Measurements from ENCODE around the gene RBM20.
"Not testable (repeated sequence)": the region's sequence is repeated elsewhere in the genome, so short reads cannot be mapped to it uniquely, and the experiment has no call there.

Gene RBM20

DNA sequence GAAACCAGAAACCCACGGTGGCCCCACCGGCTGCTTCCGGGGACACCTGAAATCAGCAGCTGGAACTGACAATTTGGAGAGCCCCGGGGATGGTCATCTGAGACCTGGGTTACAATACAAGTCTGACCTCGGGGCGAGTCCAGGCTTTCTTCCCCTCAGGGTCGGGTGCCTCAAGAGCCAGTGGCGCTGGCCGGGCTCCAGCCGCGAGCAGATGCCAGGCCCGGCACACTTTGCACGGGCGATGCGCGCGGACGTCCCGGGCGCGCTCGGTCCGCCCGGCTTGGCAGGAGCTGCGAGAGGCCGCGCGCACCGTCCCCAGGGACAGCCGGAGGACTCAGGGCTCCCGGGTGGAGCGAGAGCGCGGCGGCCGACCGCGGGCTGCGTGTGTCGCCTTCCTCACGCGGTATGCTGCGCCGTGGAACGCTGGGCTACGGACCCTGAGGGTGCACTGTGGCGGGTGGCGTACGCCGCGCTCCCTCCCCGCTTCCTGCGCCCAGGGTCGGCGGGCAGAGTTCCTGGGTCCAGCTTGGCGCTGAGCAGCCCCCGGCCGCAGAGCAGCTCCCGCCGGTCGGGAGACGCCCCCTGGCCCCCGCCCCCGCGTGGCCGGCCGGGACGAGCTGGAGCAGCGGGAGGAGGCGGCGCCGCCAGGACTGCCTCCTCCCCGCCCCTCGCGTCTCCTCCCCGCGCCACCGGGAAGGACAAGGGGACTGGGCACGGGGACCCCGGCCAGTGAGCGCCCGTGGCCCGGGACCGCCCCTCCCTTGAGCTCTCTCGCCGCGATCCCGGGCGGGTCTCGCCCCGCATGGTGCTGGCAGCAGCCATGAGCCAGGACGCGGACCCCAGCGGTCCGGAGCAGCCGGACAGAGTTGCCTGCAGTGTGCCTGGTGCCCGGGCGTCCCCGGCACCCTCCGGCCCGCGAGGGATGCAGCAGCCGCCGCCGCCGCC is at the start of gene RBM20:
TSS of gene RBM20 (plus strand) at position 684 of the 945 bp plus-strand sequence. CDS start at position 803, 119 bp downstream.
- DNase-seq, result no peak

DNA sequence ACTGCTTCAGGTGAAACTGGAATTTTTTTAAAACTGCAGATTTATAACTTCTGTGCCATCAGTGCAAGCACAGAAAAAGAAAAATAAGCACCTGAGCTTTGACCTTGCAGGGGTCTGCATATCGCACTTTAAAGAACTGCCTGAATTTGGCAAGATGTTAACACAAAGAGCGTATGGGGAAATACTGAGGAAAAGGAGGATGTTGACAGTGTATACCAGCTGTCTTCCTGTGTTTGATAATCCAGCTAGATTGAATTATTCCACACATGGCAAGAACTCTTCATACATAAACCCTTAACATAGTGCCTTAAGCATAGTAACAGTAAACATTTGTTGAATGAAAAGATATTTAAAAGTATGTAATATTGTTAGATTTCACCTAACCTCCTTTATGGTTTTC is 46.7 kb upstream of the RBM20 start:
- DNase-seq, result no peak

DNA sequence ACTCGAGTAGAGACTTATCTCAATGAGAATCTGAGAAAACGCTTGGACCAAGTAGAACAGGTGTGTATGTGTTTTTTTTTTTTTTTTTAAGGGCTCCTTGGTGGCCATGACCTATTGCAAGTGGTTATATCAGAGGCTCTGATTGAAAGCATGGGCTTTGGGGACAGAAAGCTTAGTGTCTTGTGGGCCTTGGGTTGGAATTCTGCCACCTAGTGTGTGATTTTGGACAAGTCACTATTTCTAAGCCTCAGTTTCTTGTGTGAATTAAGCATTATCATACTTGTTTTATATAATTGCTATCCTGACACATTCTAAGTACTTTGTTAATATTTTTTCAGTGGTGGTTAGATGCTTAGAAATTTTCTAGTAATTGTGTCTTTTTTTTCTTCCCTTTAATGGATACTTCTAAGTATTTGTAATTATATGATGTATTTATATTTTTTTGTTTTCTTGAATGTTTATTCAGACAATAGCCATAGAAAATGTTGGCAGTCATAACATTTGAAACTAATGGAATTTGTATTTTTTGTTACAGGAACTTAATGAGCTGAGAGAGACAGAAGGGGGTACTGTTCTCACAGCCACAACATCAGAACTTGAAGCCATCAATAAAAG is 43.5 kb upstream of the RBM20 start:
- DNase-seq, result peak; percentile 44

DNA sequence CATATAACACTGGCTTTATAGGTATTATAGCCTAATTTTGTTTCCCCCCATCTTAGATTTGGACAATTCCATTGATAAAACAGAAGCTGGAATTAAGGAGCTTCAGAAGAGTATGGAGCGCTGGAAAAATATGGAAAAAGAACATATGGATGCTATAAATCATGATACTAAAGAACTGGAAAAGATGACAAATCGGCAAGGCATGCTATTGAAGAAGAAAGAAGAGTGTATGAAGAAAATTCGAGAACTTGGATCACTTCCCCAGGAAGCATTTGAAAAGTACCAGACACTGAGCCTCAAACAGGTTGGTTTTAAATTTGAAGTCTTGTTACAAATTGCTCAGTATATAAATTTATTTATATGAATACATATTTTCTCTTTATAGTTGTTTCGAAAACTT is 42.6 kb upstream of the RBM20 start:
- DNase-seq, result no peak

DNA sequence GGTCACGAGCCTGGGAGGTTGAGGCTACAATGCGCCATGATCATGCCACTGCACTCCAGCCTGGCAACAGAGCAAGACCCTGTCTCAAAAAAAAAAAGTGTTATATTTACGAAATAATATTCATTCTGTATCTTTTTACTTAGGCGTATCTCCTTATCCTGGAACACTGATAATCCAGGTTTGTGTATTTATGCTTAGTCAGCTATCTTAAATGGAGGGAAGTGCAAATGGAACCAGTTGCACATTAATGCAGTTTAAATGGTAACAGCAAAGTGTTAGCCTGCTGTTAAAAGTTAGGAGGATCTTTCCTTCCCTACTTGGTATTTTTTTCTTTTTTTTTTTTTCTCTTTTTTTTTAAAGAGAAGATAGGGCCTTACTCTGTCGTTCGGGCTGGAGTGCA is 36.0 kb upstream of the RBM20 start:
- DNase-seq, result no peak

DNA sequence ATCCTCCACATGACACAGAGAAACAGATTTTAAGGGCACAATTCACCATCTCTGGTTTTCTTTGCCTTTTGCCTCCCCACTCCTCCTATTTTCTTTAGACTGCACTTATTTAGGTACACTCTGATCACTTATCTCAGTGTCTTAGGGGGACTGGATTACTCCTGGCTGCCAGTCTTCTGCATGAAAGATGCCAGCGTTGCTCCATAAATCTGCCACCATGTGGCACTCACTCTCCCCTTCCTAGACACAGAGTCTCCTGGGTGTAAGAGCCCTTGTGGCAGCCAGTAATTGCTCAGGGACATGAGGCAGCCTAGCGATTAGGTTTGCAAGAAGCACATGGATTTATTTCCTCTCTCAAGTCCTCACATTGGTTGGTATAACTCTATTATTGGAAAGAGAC is 34.5 kb upstream of the RBM20 start:
- DNase-seq, result no peak

DNA sequence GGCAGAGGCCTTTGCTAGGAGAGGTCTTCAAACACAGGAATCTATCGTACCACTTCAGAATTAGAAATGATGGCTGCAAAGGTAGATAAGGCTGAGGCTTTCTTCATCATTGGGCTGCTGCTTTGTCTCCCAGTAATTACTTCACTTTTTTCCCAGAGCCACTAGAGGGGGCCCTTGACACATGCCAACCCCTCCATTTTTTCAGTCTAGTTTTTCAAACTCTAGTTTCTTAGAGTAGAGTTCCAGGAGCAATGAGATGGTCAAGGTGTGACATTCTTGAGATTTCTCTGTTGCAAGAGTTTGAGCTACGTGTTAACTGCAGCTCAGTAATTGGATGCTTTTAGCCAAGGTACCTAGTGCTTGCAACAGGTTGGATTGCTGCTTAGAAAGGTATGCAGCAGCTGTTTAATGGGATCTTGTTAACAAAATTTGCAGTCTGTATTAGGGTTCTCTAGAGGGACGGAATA is 33.8 kb upstream of the RBM20 start:
- peak; percentile 62 for DNase-seq

DNA sequence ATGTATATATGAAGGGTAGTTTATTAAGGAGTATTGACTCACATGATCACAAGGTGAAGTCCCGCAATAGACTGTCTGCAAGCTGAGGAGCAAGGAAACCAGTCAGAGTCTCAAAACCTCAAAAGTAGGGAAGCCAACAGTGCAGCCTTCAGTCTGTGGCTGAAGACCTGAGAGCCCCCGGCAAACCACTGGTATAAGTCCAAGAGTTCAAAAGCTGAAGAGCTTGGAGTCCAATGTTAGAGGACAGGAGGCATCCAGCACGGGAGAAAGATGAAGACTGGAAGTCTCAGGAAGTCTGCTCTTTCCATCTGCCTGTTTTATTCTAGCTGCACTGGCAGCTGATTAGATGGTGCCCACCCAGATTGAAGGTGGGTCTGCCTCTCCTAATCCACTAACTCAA is 33.4 kb upstream of the RBM20 start:
- not testable (repeated sequence) for DNase-seq

DNA sequence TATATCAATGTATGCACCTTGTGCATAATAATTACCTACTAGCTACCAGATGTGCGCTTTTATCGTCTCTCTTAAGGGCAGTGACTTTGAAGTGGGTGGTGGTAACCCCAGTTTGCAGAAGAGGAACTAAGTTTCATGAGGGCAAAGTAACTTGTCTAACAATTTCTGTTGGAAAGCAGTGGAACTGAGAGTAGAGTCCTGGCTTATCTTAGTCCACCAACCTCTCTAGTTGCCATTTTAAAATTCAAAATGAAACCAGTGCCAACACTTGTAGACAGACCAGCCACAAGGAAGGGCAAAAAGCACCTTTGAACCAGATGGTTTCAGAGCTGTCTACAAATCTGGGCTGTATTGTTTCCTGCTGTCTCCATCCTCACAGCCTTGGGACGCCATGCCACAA is 32.0 kb upstream of the RBM20 start:
- DNase-seq, result no peak

DNA sequence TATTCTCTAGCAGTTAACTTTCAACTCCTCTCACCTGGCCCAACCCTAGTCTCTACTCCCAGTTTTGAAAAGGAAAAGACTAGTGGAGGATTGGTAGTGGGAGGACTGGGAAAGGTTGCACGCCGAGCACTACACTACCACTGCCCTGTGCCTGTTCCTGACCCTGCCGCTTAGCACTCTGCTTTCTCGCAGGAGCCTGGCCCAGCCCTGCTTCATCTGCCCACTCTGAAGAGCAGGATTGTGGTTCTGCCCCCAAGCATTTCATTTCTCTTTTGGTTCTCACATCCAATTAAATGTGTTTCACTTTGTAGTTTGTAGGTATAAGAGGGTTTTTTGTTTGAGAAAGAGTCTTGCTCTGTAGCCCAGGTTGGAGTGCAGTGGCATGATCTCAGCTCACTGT is 31.5 kb upstream of the RBM20 start:
- no peak for DNase-seq

DNA sequence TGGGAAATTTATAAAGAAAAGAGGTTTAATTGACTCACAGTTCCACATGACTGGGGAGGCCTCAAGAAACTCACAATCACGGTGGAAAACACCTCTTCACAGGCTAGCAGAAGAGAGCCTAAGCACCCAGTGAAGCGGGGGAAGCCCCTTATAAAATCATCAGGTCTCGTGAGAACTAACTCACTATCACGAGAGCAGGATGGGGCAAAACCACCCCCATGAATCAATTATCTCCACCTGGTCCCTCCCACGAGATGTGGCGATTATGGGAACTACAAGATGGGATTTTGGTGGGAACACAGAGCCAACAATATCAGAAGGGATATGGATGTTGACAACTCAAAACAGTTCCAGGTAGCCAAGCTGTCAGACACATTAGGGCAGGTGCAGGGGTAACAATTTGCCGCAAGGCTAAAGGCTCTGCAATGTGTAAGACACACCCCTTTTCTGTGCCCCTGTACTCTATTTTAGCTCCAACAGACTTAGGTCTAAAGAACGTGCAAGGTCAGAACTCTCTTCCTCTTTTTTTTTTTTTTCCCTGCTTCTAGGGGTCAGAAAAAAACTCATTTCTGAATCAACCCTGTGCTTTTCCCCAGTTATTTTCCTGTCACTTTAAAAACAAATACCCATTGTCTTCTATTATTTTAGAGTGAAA is 30.7 kb upstream of the RBM20 start:
- peak; percentile 58 for DNase-seq

DNA sequence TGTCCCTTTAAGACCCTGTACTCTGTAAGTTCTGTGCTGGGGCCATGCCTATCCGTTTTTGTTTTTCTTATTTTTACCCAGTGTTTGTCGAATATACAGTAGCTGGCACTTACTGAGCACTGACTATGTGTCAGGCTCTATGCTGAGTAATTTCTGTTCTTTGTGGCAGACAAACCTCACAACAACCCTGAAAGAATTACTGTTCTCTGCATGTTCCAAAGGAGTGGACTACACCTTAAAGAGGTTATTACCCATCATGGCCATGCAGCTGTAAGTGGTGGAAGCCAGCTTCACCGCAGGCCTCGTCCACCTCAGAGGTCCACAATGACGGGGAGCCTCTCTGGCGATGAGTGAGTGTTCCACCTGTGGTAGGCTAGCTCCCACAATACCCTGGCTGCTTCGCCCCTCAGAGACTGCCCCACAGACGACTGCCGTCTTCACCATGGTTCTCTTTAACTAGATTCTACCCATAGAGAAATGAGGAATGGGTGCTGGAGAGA is 30.1 kb upstream of the RBM20 start:
- no peak for DNase-seq

DNA sequence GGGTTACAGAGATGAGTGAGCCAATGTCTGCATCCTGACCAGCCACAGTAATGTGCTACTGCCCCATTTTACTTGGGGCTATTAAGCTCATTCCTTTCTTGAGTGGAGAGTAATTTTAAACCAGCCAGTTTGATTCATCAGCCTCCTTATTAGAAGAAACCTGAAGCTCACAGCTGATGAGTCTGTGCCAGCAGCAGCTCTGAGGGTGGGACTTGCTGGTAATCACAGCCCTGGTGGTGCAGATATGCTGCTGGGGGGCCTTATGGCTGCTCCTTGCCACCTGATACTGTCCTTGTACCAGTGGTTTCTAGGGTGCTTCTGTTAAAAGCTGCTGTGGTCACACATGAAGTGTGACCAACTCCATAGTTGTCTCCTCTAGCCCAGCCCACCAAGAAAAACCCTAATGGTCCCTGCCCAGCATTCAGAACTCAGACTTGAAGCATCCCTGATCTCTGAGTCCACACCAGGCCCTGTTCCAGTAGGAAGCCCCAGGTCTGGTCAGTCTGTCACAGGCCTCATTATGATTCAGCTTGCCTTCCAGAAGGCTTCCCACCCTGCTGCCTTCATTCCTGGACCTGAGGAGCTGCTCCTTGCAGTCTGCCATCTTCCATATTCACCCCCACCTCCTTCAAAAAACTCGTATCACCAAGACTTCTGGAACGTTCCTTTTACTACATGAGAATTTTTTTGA is 28.9 kb upstream of the RBM20 start:
- no peak for DNase-seq

DNA sequence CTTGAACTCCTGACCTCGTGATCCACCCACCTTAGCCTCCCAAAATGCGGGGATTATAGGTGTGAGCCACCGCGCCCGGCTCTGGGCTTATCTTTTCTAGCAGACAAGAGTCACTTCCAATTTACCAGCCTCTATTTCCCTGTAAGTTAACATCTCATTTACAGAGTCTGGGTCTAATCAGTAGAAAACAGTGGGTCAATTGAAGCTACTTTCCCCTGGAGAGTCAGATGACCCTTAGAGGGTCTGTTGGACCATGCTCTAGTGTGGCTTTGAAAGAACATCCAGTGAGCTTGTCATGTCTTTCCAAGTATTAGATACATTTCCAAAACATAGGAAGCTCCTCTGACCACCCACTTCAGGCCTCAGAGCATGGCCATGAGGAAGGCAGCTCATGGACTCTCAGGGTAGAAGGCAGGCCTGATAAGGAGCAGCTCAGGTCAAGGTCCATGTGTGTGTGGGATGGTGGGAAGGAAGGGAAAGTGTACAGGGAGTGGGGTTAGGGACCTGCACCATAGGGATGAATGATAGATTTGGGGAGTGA is 27.6 kb upstream of the RBM20 start:
- DNase-seq, result no peak

DNA sequence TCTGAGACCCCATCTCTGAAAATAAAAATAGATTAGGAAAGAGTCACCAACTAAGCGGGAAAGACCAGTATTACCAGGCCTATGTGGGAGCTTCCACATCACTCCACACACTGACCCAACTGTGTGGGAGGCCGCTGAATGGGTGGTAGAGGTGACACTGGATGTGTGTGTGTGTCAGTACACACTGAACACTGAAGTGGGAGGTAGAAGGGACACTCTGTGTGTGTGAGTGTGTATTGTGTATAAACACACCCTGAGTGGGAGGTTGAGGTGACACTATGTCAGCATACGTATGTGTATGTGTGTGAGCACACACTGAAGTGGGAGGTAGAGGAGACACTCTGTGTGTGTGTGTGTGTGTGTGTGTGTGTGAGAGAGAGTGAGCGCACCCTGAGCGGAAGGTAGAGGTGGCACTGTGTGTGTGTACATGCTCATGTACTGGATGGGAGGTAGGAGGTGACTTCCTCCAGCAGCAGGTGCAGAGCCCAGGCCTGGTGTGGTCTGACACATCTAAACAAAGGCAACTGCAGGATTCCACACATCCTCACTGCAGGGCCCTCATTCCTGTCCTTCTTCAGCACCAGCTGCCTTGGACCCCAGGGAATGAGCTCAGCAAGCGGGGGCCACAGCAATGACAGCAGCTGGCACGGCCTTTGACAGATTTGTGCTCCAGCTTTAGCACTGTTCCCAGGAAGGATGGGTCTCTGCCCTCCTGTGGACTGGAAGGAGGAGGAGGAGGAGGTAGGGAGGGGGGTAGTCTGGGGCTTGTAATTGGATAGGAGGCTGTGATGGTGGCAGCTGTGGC is 26.5 kb upstream of the RBM20 start:
- peak; percentile 14 for DNase-seq

DNA sequence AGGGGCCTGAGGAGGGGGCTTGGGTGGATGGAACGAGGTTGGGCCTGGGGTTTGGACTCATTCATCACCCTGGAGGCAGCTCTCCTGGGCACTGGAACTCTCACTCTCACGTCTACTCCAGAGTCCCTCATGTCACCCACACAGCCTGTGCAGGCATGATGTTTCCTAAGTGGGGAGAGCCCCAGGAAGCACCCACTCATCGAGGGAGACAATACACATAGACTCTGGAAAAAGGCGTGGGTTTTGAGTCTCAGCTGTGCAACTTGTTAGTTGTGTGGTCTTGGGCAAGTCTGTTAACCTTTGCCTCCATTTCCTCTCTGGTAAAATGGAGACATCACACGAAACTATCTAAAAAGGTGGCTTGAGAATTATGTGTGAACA is 25.9 kb upstream of the RBM20 start:
- DNase-seq, result peak; percentile 60

DNA sequence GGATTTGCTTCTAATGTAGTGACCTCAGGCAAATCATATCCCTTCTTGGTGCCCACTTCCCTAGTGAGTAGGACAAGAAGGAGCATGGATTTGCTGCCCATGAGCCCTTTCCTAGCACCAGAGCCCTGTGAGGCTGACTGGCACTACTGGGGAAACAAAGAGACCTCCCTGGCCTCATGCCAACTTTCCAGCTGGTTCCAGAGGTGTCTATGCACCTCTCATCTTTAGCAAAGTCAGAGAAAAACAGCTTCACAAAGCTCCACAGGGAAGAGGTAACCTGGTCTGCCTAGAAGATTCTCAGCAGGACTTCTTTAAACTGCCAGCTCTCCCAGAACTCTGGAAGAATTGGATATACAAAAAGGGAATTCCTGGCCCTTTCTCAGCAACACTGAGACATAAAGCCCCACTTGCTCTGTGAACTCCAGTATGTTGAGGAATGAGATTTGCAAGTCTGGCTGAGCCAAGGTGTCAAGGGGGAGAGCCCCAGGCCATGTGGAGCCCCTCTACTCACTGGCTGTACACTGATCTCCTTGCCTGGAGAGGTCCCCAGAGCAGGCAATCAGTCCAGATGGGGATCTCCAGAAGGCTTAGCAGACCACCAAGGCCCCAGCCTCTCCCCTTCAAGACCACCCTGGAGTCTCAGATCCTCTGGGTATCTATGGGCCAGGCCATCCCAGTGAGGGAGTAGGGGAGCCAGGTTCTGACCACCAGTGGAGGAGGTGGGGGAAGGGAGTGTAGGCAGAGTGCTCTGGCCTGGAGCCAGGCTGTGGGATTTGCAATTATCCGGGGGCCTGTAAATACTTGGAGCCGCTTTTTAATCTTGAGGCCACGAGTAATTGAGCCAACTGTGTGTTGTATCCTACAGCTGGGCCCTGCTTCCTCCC is 24.4 kb upstream of the RBM20 start:
- no peak for DNase-seq

DNA sequence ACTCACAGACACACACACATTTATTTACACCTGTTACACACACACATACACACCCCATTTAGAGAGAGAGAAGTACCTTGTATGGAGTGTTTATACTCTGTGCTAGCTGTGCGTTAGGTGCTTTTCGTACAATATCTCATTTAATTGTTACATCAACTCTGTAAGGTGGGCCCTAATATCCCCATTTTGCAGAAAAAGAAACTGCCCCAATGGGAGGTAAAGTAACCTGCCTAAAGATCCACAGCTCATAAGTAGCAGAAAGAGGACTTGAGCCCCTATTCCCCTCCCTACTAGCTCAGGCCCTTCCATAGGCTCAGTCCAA is 23.8 kb upstream of the RBM20 start:
- DNase-seq, result no peak

DNA sequence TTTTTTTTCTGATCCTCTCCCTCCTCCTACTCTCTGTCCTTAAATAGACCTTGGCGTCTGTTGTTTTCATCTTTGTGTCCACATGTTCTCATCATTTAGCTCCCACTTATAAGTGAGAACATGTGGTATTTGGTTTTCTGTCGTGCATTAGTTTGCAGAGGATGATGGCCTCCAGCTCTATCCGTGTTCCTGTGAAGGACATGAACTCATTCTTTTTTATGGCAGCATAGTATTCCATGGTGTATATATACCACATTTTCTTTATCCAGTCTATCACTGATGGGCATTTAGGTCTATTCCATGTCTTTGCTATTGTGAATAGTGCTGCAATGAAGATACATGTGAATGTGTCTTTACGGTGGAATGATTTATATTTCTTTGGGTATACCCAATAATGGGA is 20.8 kb upstream of the RBM20 start:
- not testable (repeated sequence) for DNase-seq

DNA sequence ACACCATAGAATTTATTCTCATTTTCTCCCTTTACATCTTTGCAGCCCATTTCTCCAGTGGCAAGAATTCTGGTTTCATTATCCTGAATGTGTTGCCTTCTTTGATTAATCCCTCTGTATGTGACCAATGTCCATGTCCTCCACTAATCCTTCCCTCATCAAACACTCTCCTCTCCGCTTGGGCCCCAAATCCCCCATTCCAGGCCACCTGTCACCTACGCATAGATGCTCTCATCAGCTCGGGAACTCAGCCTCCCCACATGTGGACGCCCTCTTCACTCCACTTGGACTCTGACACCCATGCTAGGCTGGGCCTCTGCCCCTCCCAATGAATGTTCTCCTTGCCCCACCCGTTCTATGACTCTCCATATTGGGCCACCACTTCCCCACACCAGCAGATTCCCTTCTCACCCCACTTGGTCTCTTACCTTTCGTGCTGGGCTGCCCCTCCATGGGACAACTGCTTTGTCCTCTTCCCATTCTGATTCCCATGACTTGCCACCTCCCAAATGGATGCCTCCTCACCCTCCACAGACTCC is 18.7 kb upstream of the RBM20 start:
- DNase-seq, result no peak
